HCT116 (cell line): Measurements from ENCODE around the gene LMLN. TPM values are rescaled to one million over a fixed set of nuclear protein-coding genes. Genes with fewer than 3 reads are reported as not detected.

Source experiments
- ATAC-seq: fragments of 200-7000 bp; cut with Tn5 transposase; 2 replicates; pipeline ENCODE4 v1.9.1; 2020; ENCODE audit warnings: mild to moderate bottlenecking, moderate library complexity
- BruUV-seq: library from RNA; stranded (reverse); fragments of 400-500 nt; replicated peaks from 2 replicates; lab custom pipeline; 2021; lab: Mats Ljungman, UMichigan
- CTCF ChIA-PET: fragments of 300-600 bp; sonication (Branson Sonifier 250); formaldehyde crosslinking; loops from one replicate; lab custom pipeline; 2021; ENCODE audit warnings: antibody characterized with exemption; lab: Charles Lee
- POLR2A ChIA-PET: fragments of 300-600, 350-600 bp; sonication (Branson Sonifier 250); formaldehyde crosslinking; loops from one replicate; lab custom pipeline; 2021; ENCODE audit warnings: antibody characterized with exemption; lab: Charles Lee
- RAD21 ChIA-PET, 2 experiments: fragments of 300-600 bp; sonication (Branson Sonifier 250); formaldehyde crosslinking; loops; one replicate each; lab custom pipeline; 2023; ENCODE audit warnings: low total read pairs in 2 of 2; ENCODE audit not compliant: uncharacterized antibody in 2 of 2, unreplicated experiment in 2 of 2, low non-redundant PET in 1 of 2; lab: Charles Lee
- DNase-seq: peaks from one replicate; pipeline ENCODE4 v3.0.0-alpha.2; 2010; ENCODE audit warnings: low read depth, low spot score
- H2AFZ ChIP-seq: fragments of 200-600 bp; shearing (Covaris generic), sonication (generic); 2 replicates; pipeline ENCODE4 v1.6.1; 2017; ENCODE audit warnings: low read depth, mixed run types, mixed read lengths, antibody characterized with exemption, low read length; ENCODE audit not compliant: poor library complexity, severe bottlenecking
- H3K27ac ChIP-seq: 2 replicates; pipeline ENCODE4 v1.5.1; 2012; ENCODE audit warnings: low read depth, low read length
- H3K27me3 ChIP-seq: fragments of 200-600 bp; sonication (generic); 2 replicates; pipeline ENCODE4 v1.6.1; 2016; ENCODE audit warnings: mixed run types, low read length, mixed read lengths; ENCODE audit not compliant: insufficient read depth
- H3K36me3 ChIP-seq, 2 experiments: fragments of 200-500 bp in 1 of 2; fragments of 200-600 bp in 1 of 2; sonication (Bioruptor generic) in 1 of 2; sonication (generic) in 1 of 2; 2 replicates each; pipeline versions ENCODE4 v1.5.1 to v1.6.1; 2014 to 2016; ENCODE audit warnings: low read length in 2 of 2, inconsistent platforms in 1 of 2, mixed read lengths in 1 of 2, mixed run types in 1 of 2; ENCODE audit not compliant: insufficient read depth in 2 of 2, control insufficient read depth in 1 of 2
- H3K4me1 ChIP-seq, 2 experiments: fragments of 200-600 bp in 1 of 2; sonication (generic) in 1 of 2; 2 replicates each; pipeline versions ENCODE4 v1.5.1 to v1.6.1; 2012 to 2017; ENCODE audit warnings: low read length in 2 of 2, inconsistent platforms in 1 of 2, mild to moderate bottlenecking in 1 of 2, mixed read lengths in 1 of 2, mixed run types in 1 of 2, moderate library complexity in 1 of 2; ENCODE audit not compliant: insufficient read depth in 2 of 2, control insufficient read depth in 1 of 2
- H3K4me2 ChIP-seq: fragments of 200-600 bp; sonication (generic); 2 replicates; pipeline ENCODE4 v1.6.1; 2017; ENCODE audit warnings: mixed run types, low read length, mixed read lengths
- H3K4me3 ChIP-seq, 2 experiments: fragments of 200-600 bp in 1 of 2; sonication (generic) in 1 of 2; replicated peaks in 1 of 2; 2 replicates each; pipeline ENCODE4 v1.5.1; 2011 to 2016; ENCODE audit warnings: low read length in 2 of 2, control low read depth in 1 of 2, low read depth in 1 of 2, mild to moderate bottlenecking in 1 of 2, mixed read lengths in 1 of 2, mixed run types in 1 of 2
- H3K79me2 ChIP-seq: fragments of 200-600 bp; sonication (generic); 2 replicates; pipeline ENCODE4 v1.6.1; 2017; ENCODE audit warnings: mild to moderate bottlenecking, mixed run types, low read length, moderate library complexity, mixed read lengths; ENCODE audit not compliant: insufficient read depth
- H3K9ac ChIP-seq: fragments of 200-600 bp; sonication (generic); 2 replicates; pipeline ENCODE4 v1.6.1; 2016; ENCODE audit warnings: low read length, mixed read lengths
- H3K9me2 ChIP-seq: fragments of 200-600 bp; sonication (generic), shearing (Covaris generic); 2 replicates; pipeline ENCODE4 v1.6.1; 2017; ENCODE audit warnings: mixed run types, mild to moderate bottlenecking, moderate library complexity; ENCODE audit not compliant: insufficient read depth
- H3K9me3 ChIP-seq, 2 experiments: fragments of 200-500 bp in 1 of 2; fragments of 200-600 bp in 1 of 2; sonication (Bioruptor generic) in 1 of 2; sonication (generic) in 1 of 2; 2 replicates each; pipeline ENCODE4 v1.6.1; 2014 to 2017; ENCODE audit warnings: low read length in 2 of 2, mixed read lengths in 2 of 2, inconsistent platforms in 1 of 2, low read depth in 1 of 2, mild to moderate bottlenecking in 1 of 2, mixed run types in 1 of 2, moderate library complexity in 1 of 2; ENCODE audit not compliant: control insufficient read depth in 1 of 2, insufficient read depth in 1 of 2
- H4K20me1 ChIP-seq: fragments of 200-600 bp; sonication (generic), shearing (Covaris generic); 2 replicates; pipeline ENCODE4 v1.6.1; 2017; ENCODE audit warnings: mixed run types, mild to moderate bottlenecking, moderate library complexity; ENCODE audit not compliant: insufficient read depth
- ATF3 ChIP-seq: IDR thresholded peaks from 2 replicates; pipeline ENCODE4 v1.6.1; 2012
- CBX3 ChIP-seq: IDR thresholded peaks from 2 replicates; pipeline ENCODE4 v1.6.1; 2012; ENCODE audit warnings: low read depth
- CEBPB ChIP-seq: IDR thresholded peaks from 2 replicates; pipeline ENCODE4 v1.6.1; 2012; ENCODE audit warnings: low read depth
- ELF1 ChIP-seq: IDR thresholded peaks from 2 replicates; pipeline ENCODE4 v1.6.1; 2012; ENCODE audit warnings: low read depth, borderline replicate concordance
- EZH2phosphoT487 ChIP-seq: fragments of 200-600 bp; IDR thresholded peaks from 2 replicates; pipeline ENCODE4 v1.6.1; 2018; ENCODE audit warnings: antibody characterized with exemption, borderline replicate concordance
- FOSL1 ChIP-seq: IDR thresholded peaks from 2 replicates; pipeline ENCODE4 v1.6.1; 2012; ENCODE audit warnings: low read depth
- POLR2A ChIP-seq: IDR thresholded peaks from 2 replicates; pipeline ENCODE4 v1.7.0; 2011; ENCODE audit warnings: borderline replicate concordance; ENCODE audit not compliant: insufficient read depth, insufficient read length; ENCODE audit errors: extremely low read depth
- RAD21 ChIP-seq: IDR thresholded peaks from 2 replicates; pipeline ENCODE4 v1.6.1; 2012; ENCODE audit warnings: low read depth, mild to moderate bottlenecking
- SP1 ChIP-seq: IDR thresholded peaks from 2 replicates; pipeline ENCODE4 v1.6.1; 2012; ENCODE audit warnings: low read depth
- SRF ChIP-seq: IDR thresholded peaks from 2 replicates; pipeline ENCODE4 v1.6.1; 2012; ENCODE audit warnings: low read depth
- TCF7L2 ChIP-seq: IDR thresholded peaks from 2 replicates; pipeline ENCODE4 v1.7.0; 2011; ENCODE audit warnings: borderline replicate concordance, inconsistent platforms; ENCODE audit not compliant: insufficient read depth, insufficient read length; ENCODE audit errors: extremely low read depth
- ZBTB33 ChIP-seq: IDR thresholded peaks from 2 replicates; pipeline ENCODE4 v1.6.1; 2011; ENCODE audit warnings: mild to moderate bottlenecking, low read length, moderate library complexity; ENCODE audit not compliant: insufficient replicate concordance; ENCODE audit errors: extremely low read depth
- ZNF274 ChIP-seq: fragments of 200-500 bp; sonication (Bioruptor generic); IDR thresholded peaks from 2 replicates; pipeline ENCODE4 v1.6.1; 2014; ENCODE audit warnings: mild to moderate bottlenecking, low read depth, low read length, inconsistent platforms
- intact Hi-C: fragments of 100-400 bp; cut with micrococcal nuclease; formaldehyde crosslinking; loops from 2 replicates; pipeline ENCODE4 v1.10.0; 2022
- total RNA-seq: library from RNA; stranded (reverse); gene quantifications from one replicate; pipeline ENCODE4 v1.2.1, GENCODE V29; 2021; ENCODE audit not compliant: unreplicated experiment

The LMLN gene
- total RNA-seq, 1 experiment from 2014 or later, result 7.2 TPM

- Histone ChIP-seq H2AFZ (no peak overlapping the region), H3K9ac (no peak overlapping the region), H3K4me2 (no peak overlapping the region), H3K27ac (no peak overlapping the region), H3K79me2 (no peaks in the 10 kb centered on the region), H3K4me3 (no peak overlapping the region), H3K9me3 (no peaks in the 10 kb centered on the region; a peak in 1 of 4 replicates), H3K4me1 (no peaks in the 10 kb centered on the region), H4K20me1 (no peaks in the 10 kb centered on the region), H3K9me2 (no peaks in the 10 kb centered on the region), H3K36me3 (no peaks in the 10 kb centered on the region), H3K27me3 (no peaks in the 10 kb centered on the region)
- ATAC-seq (no peak), DNase-seq (no peak)
- no TSS peak for BruUV-seq
- CTCF ChIA-PET, result no interaction called here
- POLR2A ChIA-PET, result no interaction called here
- RAD21 ChIA-PET, result no interaction called here
- intact Hi-C loops, result no loop called here
- TF ChIP-seq CEBPB (no peak), ZNF274 (no peak), SRF (no peak), FOSL1 (no peak), ZBTB33 (no peak), CBX3 (no peak), POLR2A (no peak), EZH2phosphoT487 (no peak), TCF7L2 (no peak), ATF3 (no peak), SP1 (no peak), RAD21 (no peak), ELF1 (no peak)
Measured at GRCh38 chr3:197974016-197974415, 14.0 kb downstream of the LMLN start.
